Mucosa of rectum (tissue), 2 donors: Measurements from ENCODE around the gene ENTPD6.

Experiments
- H3K27ac ChIP-seq, 2 donors: one replicate each; pipeline ENCODE4 v1.7.0; 2013; ENCODE audit warnings: inconsistent platforms in 2 of 2, low read depth in 2 of 2, low read length in 2 of 2
- H3K27me3 ChIP-seq, 2 donors: one replicate each; pipeline ENCODE4 v1.7.0; 2013; ENCODE audit warnings: low read length in 2 of 2; ENCODE audit not compliant: control insufficient read depth in 2 of 2, insufficient read depth in 2 of 2
- H3K36me3 ChIP-seq, 2 donors: one replicate each; pipeline ENCODE4 v1.7.0; 2013; ENCODE audit warnings: low read length in 2 of 2; ENCODE audit not compliant: control insufficient read depth in 2 of 2, insufficient read depth in 2 of 2
- H3K4me1 ChIP-seq, 2 donors: one replicate each; pipeline ENCODE4 v1.7.0; 2013; ENCODE audit warnings: low read length in 2 of 2, mild to moderate bottlenecking in 1 of 2; ENCODE audit not compliant: control insufficient read depth in 2 of 2, insufficient read depth in 2 of 2
- H3K4me3 ChIP-seq, 2 donors: one replicate each; pipeline ENCODE4 v1.7.0; 2013; ENCODE audit warnings: low read length in 2 of 2
- H3K9ac ChIP-seq, 2 donors: one replicate each; pipeline ENCODE4 v1.7.0; 2013; ENCODE audit warnings: low read length in 2 of 2, low read depth in 1 of 2, mild to moderate bottlenecking in 1 of 2
- H3K9me3 ChIP-seq, 2 donors: one replicate each; pipeline ENCODE4 v1.7.0; 2013; ENCODE audit warnings: low read length in 2 of 2; ENCODE audit not compliant: control insufficient read depth in 2 of 2
- donor health status: healthy.
- donor health status: Normal muscosa, but diverticular disease.

Gene ENTPD6

DNA sequence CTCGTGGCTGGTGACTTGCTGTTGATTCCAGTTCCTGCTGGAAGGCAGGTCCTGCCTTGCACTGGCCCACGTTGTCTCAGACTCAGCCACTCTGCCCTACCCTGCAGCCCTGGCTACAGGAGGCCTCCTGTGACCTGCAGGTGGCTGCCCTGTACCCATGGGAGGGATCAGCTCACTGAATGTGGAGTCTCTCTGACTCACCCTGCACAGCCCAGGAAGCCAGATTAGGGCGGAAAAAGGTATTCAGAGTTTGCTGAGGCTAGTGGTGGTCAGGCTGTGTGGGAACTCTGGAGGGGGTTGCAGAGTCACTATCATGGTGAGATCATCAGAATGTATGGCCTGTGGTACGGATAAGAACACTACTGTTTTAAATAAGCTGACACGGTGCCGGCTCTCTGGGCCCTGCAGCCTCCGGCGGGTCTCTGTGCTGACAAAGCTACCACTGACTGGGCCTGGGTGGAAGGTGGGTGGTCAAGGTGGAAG, 27.7 kb downstream of the ENTPD6 start:
- Histone ChIP-seq H3K4me3 (no peak overlapping the region), H3K9me3 (no peaks in the 10 kb centered on the region), H3K9ac (peak overlapping the region in 1 of 2 donors; percentile 33), H3K27me3 (no peaks in the 10 kb centered on the region), H3K4me1 (peaks cover 13 to 39% of the 10 kb centered on the region in 2 donors), H3K36me3 (peaks cover 39 to 61% of the 10 kb centered on the region in 2 donors), H3K27ac (peak overlapping the region in 1 of 2 donors; percentile 62)

DNA sequence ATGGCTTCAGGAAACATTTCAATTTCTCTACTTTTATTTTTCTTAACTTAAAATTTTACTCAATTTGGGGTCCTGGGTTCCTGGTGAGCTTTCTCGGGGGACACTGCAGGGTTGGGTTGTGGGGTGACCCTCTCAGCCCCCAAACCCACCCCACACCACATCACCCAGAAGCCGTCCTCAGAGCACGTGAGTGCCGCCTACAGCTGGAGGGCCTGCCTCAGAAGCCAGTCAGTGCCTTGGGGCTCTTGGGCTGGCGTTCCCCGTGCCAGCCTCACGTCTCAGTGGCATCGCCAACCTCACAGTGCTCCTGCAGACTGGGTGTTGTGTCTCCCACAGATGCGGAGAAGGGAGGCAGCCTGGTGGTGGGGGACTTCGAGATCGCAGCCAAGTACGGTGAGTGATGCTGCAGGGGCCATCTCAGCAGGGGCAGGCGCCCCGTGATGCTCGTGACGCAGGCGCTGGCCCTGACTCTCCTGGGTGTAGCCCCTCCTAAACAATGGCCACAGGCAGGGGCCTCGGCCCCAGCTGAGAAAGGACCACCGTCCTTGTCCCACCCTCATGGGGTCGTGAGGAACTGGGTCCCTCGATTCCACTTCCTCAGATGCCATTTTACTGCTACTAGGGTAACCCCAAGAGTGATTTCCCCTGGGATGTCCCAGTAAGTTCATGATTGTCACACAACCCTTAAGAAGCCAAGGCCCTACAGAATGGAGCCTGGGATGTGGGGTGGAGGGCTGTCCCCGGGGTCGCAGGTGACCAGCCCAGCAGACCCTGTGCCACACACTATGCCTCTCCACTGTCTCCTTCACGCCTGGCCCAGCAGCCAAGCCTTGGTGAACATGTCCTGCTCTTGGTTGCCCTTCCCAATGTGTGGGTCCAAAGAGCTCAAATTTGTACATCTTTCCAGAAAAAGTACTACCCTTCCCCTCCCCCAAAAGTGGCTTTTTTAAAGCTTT, 28.5 kb downstream of the ENTPD6 start:
- Histone ChIP-seq H3K36me3 (peaks cover 36 to 58% of the 10 kb centered on the region in 2 donors), H3K4me3 (no peak overlapping the region), H3K9me3 (no peaks in the 10 kb centered on the region), H3K27me3 (no peaks in the 10 kb centered on the region), H3K4me1 (peaks cover 13 to 39% of the 10 kb centered on the region in 2 donors), H3K27ac (no peak overlapping the region), H3K9ac (no peak overlapping the region)

GRCh38 chr20:25224941-25225340, 29.4 kb downstream of the ENTPD6 start:
- H3K36me3 ChIP-seq, result peaks cover 27 to 52% of the 10 kb centered on the region in 2 donors
- no peaks in the 10 kb centered on the region for H3K27me3 ChIP-seq
- no peaks in the 10 kb centered on the region for H3K9me3 ChIP-seq
- peaks cover 11 to 33% of the 10 kb centered on the region in 2 donors for H3K4me1 ChIP-seq
- no peak overlapping the region for H3K9ac ChIP-seq
- H3K4me3 ChIP-seq, result no peak overlapping the region
- H3K27ac ChIP-seq, result no peak overlapping the region

- Histone ChIP-seq H3K9me3 (no peaks in the 10 kb centered on the region), H3K4me1 (peaks cover 9 to 29% of the 10 kb centered on the region in 2 donors), H3K27ac (no peak overlapping the region), H3K36me3 (peaks cover 25 to 46% of the 10 kb centered on the region in 2 donors), H3K27me3 (no peaks in the 10 kb centered on the region), H3K4me3 (no peak overlapping the region), H3K9ac (no peak overlapping the region)
Measured at GRCh38 chr20:25225642-25226432, 30.3 kb downstream of the ENTPD6 start.

- Histone ChIP-seq H3K27me3 (no peaks in the 10 kb centered on the region), H3K36me3 (peaks cover 21 to 37% of the 10 kb centered on the region in 2 donors), H3K4me1 (peaks cover 9 to 25% of the 10 kb centered on the region in 2 donors), H3K4me3 (no peak overlapping the region), H3K9me3 (no peaks in the 10 kb centered on the region), H3K27ac (no peak overlapping the region), H3K9ac (no peak overlapping the region)
Measured at GRCh38 chr20:25226433-25227316, 31.2 kb downstream of the ENTPD6 start.

GRCh38 chr20:25227317-25227831, 31.9 kb downstream of the ENTPD6 start:
- Histone ChIP-seq H3K4me3 (peak overlapping the region in 1 of 2 donors; percentile 30), H3K9ac (no peak overlapping the region), H3K36me3 (peaks cover 21 to 32% of the 10 kb centered on the region in 2 donors), H3K4me1 (peaks cover 9 to 30% of the 10 kb centered on the region in 2 donors), H3K9me3 (no peaks in the 10 kb centered on the region), H3K27me3 (no peaks in the 10 kb centered on the region), H3K27ac (no peak overlapping the region)

- Histone ChIP-seq H3K9me3 (no peaks in the 10 kb centered on the region), H3K36me3 (peaks cover 14 to 17% of the 10 kb centered on the region in 2 donors), H3K4me3 (no peak overlapping the region), H3K27me3 (no peaks in the 10 kb centered on the region), H3K9ac (no peak overlapping the region), H3K4me1 (peaks cover 18 to 34% of the 10 kb centered on the region in 2 donors), H3K27ac (peak overlapping the region; percentile 80 to 97)
Measured at GRCh38 chr20:25229486-25230165, 34.1 kb downstream of the ENTPD6 start.

DNA sequence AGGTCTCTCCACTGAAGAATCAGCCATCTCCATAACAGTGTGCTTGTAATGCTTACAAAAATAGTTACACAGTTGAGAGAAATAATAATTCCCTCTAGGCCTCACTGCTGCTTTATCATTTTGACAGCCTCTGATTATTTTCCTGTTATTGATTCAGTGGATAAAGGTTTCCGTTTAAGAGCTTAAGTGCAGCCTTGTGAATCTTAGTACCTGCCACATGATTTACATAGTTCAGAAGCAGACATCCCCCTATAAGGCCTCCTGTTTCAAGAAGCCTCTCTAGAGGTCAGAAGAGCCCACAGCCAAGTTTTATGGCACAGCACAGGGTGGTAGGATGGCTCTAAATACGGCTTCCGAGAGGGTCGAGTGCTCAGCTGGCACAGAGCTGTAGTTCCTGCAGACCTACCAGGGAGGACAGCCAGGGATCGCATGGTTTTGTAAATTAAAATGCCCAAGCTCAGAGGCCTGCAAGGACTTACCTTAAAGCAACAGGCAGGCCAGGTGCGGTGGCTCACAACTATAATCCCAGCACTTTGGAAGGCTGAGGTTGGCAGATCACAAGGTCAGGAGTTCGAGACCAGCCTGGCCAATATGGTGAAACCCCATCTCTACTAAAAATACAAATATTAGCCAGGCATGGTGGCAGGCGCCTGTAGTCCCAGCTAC, 34.8 kb downstream of the ENTPD6 start:
- Histone ChIP-seq H3K27ac (peak overlapping the region; percentile 80 to 97), H3K9me3 (no peaks in the 10 kb centered on the region), H3K4me3 (peak overlapping the region in 1 of 2 donors; percentile 26), H3K27me3 (no peaks in the 10 kb centered on the region), H3K4me1 (peaks cover 20 to 38% of the 10 kb centered on the region in 2 donors), H3K9ac (peak overlapping the region; percentile 19 to 41), H3K36me3 (peaks cover 10 to 11% of the 10 kb centered on the region in 2 donors)
